ENCODE measurements around the gene ZNF628. TPM values are rescaled to one million over a fixed set of nuclear protein-coding genes. Genes with fewer than 3 reads are reported as not detected.

The ZNF628 gene
- total and polyA plus RNA-seq, 2 donors (not counting 1 experiment from before 2014, with no cell fraction given) = 13.3 to 18.3 TPM

DNA sequence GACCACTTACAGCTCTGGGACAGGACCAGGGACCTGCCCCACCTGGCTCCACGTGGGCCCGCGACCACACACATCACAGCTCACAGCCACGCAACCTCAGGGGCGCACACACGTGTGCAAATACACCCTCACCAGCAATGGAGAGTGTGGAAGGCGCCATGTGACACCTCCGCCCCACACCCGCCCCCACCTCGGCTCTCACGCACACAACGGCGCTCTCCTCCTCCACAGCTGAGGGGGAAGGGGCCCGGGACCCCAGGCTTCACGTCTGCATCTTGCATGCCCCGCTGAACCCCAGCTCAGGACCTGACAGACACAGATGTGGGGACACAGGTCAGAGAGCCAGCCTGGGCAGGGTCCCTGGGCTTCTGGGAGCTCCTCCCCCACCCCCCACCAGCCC lies 26.9 kb upstream of the ZNF628 start:
- Histone ChIP-seq H2AFZ (ENCODE audit: insufficient read depth, low read depth, low read length, poor library complexity, severe bottlenecking) (no peak overlapping the region), H3K4me1 (ENCODE audit: control insufficient read depth in 2 of 2, insufficient read depth in 2 of 2, low read length in 2 of 2) (peaks cover 15 to 19% of the 10 kb centered on the region in 2 donors), H3K4me3 (ENCODE audit: control extremely low read depth in 1 of 5, extremely low read depth in 1 of 5, insufficient read depth in 1 of 5, low read depth in 2 of 5, low read length in 4 of 5) (no peak overlapping the region), H4K20me1 (ENCODE audit: control insufficient read depth, insufficient read depth, low read length, poor library complexity, severe bottlenecking) (no peaks in the 10 kb centered on the region), H3K36me3 (replicated peaks in 1 of 2; ENCODE audit: control extremely low read depth in 1 of 2, control insufficient read depth in 1 of 2, extremely low read depth in 1 of 2, insufficient read depth in 2 of 2, low read length in 1 of 2) (no peaks in the 10 kb centered on the region), H3K9me3 (ENCODE audit: control extremely low read depth in 1 of 3, control insufficient read depth in 2 of 3, insufficient read depth in 1 of 3, low read length in 2 of 3) (peaks cover 0 to 15% (median 0%) of the 10 kb centered on the region in 3 donors), H3K4me2 (replicated peaks; ENCODE audit: low read depth, low read length, poor library complexity, severe bottlenecking) (no peak overlapping the region), H3K79me2 (ENCODE audit: control insufficient read depth, insufficient read depth, low read length) (no peaks in the 10 kb centered on the region), H3K27ac (ENCODE audit: low read length in 2 of 2) (no peak overlapping the region), H3K9ac (ENCODE audit: low read length) (no peak overlapping the region), H3K27me3 (replicated peaks in 1 of 4; ENCODE audit: control extremely low read depth in 1 of 4, control insufficient read depth in 3 of 4, insufficient read depth in 4 of 4, low read length in 3 of 4) (peaks cover 0 to 52% (median 15%) of the 10 kb centered on the region in 4 experiments)
- H3K27ac Mint-ChIP-seq = no peak overlapping the region
- DNase-seq (peak; percentile 27), ATAC-seq (ENCODE audit: low read depth) (no peak)
- H3K4me3 Mint-ChIP-seq = no peak overlapping the region
- intact Hi-C loops (cut with micrococcal nuclease) = no loop called here
- peaks cover 13% of the 10 kb centered on the region for H3K4me1 Mint-ChIP-seq
- H3K27me3 Mint-ChIP-seq = peaks cover 32% of the 10 kb centered on the region
- WGBS (ENCODE audit: insufficient coverage) = 51% methylated on average over 16 of the region's 16 CpGs
- CTCF ChIA-PET = no interaction called here
- POLR2A ChIA-PET = no interaction called here
- TF ChIP-seq, protein P1, sequence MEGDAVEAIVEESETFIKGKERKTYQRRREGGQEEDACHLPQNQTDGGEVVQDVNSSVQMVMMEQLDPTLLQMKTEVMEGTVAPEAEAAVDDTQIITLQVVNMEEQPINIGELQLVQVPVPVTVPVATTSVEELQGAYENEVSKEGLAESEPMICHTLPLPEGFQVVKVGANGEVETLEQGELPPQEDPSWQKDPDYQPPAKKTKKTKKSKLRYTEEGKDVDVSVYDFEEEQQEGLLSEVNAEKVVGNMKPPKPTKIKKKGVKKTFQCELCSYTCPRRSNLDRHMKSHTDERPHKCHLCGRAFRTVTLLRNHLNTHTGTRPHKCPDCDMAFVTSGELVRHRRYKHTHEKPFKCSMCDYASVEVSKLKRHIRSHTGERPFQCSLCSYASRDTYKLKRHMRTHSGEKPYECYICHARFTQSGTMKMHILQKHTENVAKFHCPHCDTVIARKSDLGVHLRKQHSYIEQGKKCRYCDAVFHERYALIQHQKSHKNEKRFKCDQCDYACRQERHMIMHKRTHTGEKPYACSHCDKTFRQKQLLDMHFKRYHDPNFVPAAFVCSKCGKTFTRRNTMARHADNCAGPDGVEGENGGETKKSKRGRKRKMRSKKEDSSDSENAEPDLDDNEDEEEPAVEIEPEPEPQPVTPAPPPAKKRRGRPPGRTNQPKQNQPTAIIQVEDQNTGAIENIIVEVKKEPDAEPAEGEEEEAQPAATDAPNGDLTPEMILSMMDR (IDR thresholded peaks at IDR 0.05) = no peak
- TF ChIP-seq EZH2 (IDR thresholded peaks at IDR 0.05; ENCODE audit: borderline replicate concordance, insufficient read depth, low read depth, low read length, poor library complexity, severe bottlenecking) = no peak
- H3K9me3 Mint-ChIP-seq (ENCODE audit: insufficient read depth) = no peaks in the 10 kb centered on the region

DNA sequence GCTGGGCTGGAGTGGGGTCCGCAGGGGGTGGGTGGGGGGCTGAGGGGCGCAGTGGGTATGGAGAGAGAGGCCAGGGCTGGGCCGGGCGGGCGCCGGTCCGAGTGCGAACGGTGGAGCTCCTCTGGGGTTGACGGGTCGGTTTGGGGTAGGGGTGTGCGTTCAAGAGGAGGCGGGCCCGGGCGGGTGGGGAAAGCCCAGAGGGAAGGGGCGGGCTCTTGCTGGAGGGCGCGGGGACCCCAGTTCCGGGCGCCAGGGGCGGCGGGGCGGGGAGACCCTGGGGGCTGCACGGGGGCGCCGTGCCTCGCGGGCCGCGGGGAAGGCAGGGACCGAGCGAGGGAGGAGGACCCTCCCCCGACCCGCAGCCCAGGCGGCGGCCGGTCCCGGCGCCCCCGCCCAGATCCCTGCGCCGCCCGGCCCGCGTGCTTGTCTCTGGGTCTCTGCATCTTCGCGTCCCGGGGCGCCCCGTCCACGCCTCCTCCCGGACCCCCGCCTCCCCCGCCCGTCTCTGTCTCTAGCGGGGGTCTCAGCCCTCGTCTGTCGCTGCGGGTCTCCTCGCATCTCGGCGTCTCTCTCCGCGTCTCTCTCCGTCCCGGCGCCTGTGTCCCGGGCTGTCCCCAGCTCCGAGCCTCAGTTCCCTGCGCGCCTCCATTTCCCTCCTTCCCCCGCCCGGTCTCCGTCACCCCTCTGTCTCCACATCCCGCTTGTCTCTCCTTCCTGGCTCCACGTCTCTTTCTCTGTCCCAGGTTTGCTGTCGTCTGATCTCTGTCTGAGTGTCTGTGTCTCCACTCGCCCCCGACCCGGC lies 25.1 kb upstream of the ZNF628 start:
- Histone ChIP-seq H3K36me3 (replicated peaks in 1 of 2; ENCODE audit: control extremely low read depth in 1 of 2, control insufficient read depth in 1 of 2, extremely low read depth in 1 of 2, insufficient read depth in 2 of 2, low read length in 1 of 2) (peaks cover 0 to 2% of the 10 kb centered on the region in 2 experiments), H2AFZ (ENCODE audit: insufficient read depth, low read depth, low read length, poor library complexity, severe bottlenecking) (peak overlapping the region; percentile 51), H3K79me2 (ENCODE audit: control insufficient read depth, insufficient read depth, low read length) (no peaks in the 10 kb centered on the region), H3K9me3 (ENCODE audit: control extremely low read depth in 1 of 3, control insufficient read depth in 2 of 3, insufficient read depth in 1 of 3, low read length in 2 of 3) (peaks cover 0 to 15% (median 0%) of the 10 kb centered on the region in 3 donors), H3K4me2 (replicated peaks; ENCODE audit: low read depth, low read length, poor library complexity, severe bottlenecking) (peak overlapping the region; percentile 81), H4K20me1 (ENCODE audit: control insufficient read depth, insufficient read depth, low read length, poor library complexity, severe bottlenecking) (no peaks in the 10 kb centered on the region), H3K27me3 (replicated peaks in 1 of 4; ENCODE audit: control extremely low read depth in 1 of 4, control insufficient read depth in 3 of 4, insufficient read depth in 4 of 4, low read length in 3 of 4) (peaks cover 0 to 37% (median 12%) of the 10 kb centered on the region in 4 experiments), H3K4me3 (ENCODE audit: control extremely low read depth in 1 of 5, extremely low read depth in 1 of 5, insufficient read depth in 1 of 5, low read depth in 2 of 5, low read length in 4 of 5) (peak overlapping the region in 2 of 5 experiments; percentile 28 to 40), H3K27ac (ENCODE audit: low read length in 2 of 2) (no peak overlapping the region), H3K4me1 (ENCODE audit: control insufficient read depth in 2 of 2, insufficient read depth in 2 of 2, low read length in 2 of 2) (peaks cover 15 to 17% of the 10 kb centered on the region in 2 donors), H3K9ac (ENCODE audit: low read length) (peak overlapping the region; percentile 53)
- DNase-seq (peak; percentile 58), ATAC-seq (ENCODE audit: low read depth) (peak; percentile 25)
- Mint-ChIP-seq H3K27ac (no peak overlapping the region), H3K4me1 (peaks cover 13% of the 10 kb centered on the region), H3K9me3 (ENCODE audit: insufficient read depth) (no peaks in the 10 kb centered on the region), H3K4me3 (peak overlapping the region; percentile 66), H3K27me3 (peaks cover 19% of the 10 kb centered on the region)
- intact Hi-C loops (cut with micrococcal nuclease) = no loop called here
- CTCF ChIA-PET = interaction anchor here (1.2 kb wide), 1 partner anchor 198 kb away, joined by 6 read pairs; no protein-coding TSS in a partner anchor
- 4% methylated on average over 71 of the region's 80 CpGs for WGBS (ENCODE audit: insufficient coverage)
- no peak for TF ChIP-seq EZH2 (IDR thresholded peaks at IDR 0.05; ENCODE audit: borderline replicate concordance, insufficient read depth, low read depth, low read length, poor library complexity, severe bottlenecking)
- TF ChIP-seq, protein P1 (IDR thresholded peaks at IDR 0.05) = no peak
- POLR2A ChIA-PET = interaction anchor here (0.6 to 0.7 kb wide), 3 partner anchors 8 to 136 kb away, joined by 4 to 8 read pairs (median 5); no protein-coding TSS in a partner anchor
